NCI-H2196 (cell line): ENCODE measurements around the gene EHBP1.
"Not testable (repeated sequence)": the region's sequence is repeated elsewhere in the genome, so short reads cannot be mapped to it uniquely, and the experiment has no call there.

Experiments
- DNase-seq: peaks from one replicate; lab custom pipeline; 2025; ENCODE audit not compliant: unreplicated experiment; lab: John Stamatoyannopoulos, UW

Gene EHBP1

DNA sequence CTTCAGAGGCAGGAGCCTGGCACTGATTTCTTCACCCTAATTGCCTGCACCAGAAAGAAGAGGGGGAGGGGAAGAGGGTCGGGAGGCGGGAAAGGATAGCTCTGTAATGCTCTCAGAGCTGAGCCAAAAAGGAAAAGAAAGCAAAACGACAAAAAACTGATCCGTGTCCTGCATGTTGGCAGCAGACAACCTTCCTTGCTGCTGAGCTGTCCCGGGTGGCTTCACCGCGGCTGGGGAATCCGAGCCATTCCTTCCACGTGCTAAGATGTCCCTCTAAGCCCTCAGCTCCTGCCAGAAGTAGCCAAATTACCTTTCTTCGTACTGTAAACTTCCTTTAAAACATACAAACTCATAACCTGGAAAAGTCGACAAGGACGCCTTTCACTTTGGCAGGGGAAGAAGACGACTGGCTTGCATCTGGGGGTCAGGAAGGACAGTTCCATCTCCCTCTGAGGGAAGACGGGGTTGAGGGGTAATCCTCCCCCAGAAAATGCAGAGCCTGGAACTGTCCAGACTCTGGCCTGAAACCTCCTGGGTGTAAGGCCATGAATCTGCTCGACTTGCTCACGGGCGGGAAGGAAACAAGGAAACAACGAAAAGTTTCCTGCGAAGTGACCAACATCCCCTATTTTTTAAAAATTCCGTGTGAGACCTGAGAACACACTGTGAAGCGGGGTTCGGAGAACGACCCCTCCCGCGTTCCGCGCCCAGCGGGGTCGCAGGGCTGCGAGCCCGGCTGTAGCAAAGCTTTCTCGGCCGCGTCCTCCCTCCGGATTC is 352.8 kb downstream of the EHBP1 start:
- no peak for DNase-seq

GRCh38 chr2:63058921-63059792 is 353.6 kb downstream of the EHBP1 start:
- DNase-seq, result no peak

DNA sequence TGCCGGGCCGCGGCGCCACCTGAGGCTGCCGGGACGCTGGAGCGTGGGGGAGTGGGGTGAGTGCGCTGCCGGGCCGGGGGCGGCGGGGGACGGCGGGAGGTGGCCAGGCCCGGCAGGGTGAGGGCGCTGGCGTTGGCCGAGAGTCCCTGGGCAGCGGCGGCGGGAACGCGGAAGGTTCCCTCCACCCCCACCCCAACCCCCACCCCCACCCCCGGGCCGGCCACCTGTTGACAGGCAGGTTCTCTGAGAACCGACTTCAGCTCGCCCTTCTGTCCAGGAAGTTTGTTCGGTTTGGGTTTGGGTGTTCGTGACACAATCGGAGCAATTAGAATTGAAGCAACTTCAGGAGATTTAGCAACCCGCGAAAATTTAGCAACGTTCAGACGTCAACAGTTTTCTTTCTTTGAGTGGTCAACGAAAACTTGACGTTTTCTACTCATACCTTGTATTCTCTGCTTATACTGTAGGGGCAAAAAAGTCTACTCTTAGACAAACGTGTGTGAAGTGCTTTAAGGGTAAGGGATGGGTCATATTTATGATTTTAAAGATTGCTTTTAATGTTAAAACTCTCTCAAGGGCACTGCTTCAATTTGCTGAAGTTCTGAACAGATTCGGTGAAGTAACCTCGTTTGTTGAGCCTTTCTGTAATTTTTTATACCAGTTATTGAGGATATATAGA is 354.4 kb downstream of the EHBP1 start:
- DNase-seq, result no peak

- DNase-seq, result no peak
Observed at GRCh38 chr2:63060472-63060991, 355.0 kb downstream of the EHBP1 start.

DNA sequence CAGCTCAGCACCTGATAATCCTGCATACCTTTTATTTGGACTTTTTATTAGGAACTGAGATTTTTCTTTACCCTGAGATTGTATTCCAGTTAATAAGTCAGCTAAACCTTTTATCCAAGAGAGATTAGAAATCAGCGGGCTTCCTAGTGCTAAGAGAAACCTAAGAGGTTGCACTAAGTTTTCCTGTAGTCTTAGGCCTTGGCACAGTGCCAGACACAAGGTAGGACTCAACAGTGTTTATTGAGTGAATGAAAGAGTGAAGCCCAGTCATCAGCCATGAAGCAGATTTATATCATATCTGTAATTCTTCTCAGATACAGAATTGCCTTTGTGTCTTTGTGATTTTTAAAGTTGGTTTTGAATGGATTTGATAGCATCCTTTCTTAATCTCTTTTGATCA is 358.7 kb downstream of the EHBP1 start:
- DNase-seq, result no peak

DNA sequence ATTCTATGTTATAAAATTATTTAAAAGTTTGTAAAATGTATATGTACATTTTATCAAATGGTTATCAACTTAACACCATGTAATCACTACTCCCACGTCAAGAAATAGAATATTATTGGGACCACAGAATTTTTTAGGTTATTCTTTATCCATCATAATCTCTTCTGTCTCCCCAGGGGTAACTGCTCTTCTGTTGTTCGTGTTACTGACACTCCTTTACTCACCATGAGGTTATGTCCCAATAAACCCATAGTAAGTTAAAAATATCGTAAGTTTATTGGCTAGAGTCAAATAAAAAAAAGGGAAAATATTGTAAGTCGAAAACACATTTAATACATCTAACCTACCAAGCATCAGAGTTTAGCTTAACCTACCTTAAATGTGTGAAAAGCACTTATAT is 359.1 kb downstream of the EHBP1 start:
- DNase-seq, result no peak

DNA sequence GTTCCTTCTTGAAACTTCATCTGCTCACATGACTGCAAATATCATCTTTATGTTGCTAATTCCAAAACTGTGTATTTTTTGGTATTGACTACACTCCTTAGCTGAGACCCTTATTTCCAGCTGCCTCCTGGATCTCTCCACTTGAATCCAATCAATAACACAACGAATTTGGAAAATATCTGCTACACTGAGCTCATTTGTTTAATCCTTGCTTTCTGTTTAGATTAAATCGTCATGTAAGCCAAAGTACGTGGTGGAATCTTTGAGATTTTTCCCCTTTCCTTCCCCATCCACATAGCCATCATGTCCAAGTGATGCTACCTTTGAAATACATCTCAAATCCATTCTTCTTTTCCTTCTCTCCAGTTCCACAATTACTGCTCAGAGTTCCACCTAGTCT is 360.8 kb downstream of the EHBP1 start:
- no peak for DNase-seq

- DNase-seq, result no peak
Observed at GRCh38 chr2:63066838-63067237, 361.3 kb downstream of the EHBP1 start.

DNA sequence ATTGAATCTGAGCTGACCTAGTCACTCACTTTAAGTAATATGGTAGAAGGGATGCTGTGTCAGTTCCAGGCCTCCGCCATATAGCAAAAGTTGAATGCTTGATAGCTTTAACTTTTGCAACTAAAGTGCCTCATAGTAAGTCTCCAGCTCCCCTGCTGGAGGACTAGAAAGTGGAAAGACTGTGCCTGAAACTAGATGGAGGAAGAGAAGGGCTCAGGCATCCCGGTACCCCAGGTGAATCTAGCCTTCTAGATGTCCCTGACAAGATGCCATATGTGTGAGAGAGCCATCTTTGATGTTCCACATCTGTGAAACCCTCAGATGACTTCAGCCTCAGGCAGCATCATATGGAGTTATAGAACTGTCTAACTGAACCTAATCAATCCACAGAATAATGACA is 366.2 kb downstream of the EHBP1 start:
- no peak for DNase-seq

DNA sequence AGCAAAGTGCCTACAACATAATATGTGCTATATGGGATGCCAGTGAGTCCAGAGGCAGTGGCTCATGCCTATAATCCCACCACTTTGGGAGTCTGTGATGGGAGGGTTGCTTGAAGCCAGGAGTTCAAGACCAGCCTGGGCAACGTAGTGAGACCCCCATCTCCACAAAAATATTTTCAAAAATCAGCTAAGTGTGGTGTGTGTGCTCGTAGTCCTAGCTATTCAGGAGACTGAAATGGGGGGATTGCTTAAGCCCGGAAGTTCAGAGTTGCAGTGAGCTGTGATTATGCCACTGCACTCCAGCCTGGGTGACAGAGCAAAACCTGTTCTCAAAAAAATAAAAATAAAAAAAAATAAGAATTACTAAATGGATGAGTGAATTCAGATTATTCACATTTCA is 368.5 kb downstream of the EHBP1 start:
- DNase-seq, result no peak

- DNase-seq, result not testable (repeated sequence)
Observed at GRCh38 chr2:63074399-63074798, 368.9 kb downstream of the EHBP1 start.

DNA sequence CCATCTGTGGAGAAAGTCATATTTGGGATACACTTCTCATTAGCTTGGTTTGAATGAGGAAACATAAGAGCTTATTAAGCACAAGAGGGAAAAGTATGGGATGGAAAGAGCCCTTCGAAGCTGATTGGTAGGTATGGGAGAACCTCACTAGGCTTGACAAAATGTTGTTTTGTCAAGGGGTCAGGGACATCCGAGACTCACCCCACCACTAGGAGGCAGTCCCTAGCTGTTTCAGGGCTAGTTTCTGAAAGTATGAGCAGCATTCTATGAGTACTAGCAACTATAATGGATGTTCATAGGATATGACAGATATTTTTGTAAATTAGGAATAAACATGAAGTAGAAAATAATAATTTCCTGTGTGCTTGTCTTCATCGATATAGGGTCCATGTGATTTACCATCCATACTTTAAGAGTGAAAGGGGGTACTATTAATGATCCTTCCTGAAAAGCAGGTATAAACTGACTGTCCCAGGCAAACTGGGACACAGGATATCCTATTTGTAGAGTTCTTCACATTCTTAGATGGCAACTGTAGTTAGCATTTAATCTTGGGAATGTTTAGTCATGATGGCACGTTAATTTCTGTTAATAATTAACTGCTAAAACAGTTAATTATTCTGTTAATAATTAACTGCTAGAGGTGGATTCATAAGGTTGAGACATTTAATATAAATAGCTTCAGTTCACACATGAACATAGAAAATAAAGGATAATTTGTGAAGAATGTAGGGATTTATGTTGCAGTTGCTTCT is 373.5 kb downstream of the EHBP1 start:
- DNase-seq, result no peak

GRCh38 chr2:63081404-63081803 is 375.9 kb downstream of the EHBP1 start:
- no peak for DNase-seq

DNA sequence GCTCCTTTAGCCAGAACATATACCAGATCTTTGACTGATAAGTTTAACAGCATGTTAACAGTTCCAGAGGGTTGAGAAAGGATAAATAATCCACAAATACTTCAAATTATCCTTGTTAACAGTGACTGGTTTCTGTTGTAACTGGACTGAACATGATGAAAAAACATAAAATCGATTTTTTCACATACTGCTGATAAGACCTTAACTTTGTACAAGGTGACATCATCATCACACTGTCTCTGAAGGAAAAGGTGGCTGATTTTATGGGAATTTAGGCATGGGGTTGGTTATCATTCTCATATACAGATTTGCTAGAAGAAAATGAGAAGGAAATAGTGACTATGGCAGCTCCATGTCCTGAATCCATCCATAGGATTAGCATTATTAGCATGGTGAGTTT is 381.2 kb downstream of the EHBP1 start:
- no peak for DNase-seq

DNA sequence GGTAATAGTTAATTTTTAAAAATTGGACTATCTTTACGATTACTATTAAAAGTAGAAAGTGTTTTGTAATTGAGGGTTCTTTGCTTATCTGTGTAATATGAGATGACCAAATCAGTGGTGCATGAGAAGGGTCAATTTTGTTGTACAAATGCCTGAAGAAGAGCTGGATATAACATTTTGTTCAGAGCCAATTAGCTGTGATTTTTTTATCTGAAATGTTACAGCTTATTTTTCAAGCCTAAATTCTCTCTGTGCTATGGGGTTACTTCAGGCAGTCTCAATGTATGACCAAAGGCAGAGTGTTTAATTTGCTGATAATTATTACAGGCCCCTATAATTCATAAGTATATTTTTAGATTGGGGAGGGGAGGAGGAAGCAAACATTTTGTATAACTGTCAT is 386.9 kb downstream of the EHBP1 start:
- no peak for DNase-seq

DNA sequence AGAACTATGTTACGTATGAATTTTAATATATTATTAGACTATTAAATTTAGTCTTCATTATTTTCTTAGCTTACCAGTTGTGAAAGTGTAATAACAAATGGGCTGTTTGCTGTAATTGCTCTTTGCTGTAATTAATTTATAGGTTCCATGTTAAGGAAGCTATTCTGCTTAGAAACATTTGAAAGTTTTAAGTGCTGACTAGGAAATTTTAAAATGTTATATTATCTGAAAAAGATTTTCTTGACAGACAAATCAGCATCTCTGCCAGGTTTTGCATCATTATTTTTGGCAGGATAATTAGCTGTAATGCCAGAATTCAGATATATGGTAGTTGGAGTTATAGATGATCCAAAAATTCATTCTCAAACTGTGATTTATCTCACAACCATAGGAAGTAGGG is 387.3 kb downstream of the EHBP1 start:
- no peak for DNase-seq

- no peak for DNase-seq
Observed at GRCh38 chr2:63093502-63093901, 388.0 kb downstream of the EHBP1 start.
